H1 (cell line): Measurements from ENCODE around the gene LYSET. TPM values are rescaled to one million over a fixed set of nuclear protein-coding genes. Genes with fewer than 3 reads are reported as not detected.

Source experiments
- CBX5 ChIP-seq: fragments of 300-800, 300-1000 bp; sonication (generic); IDR thresholded peaks from 2 replicates; pipeline ENCODE4 v1.7.1; 2016; ENCODE audit warnings: antibody characterized with exemption, low read length, low read depth
- EGR1 ChIP-seq: IDR thresholded peaks from 2 replicates; pipeline ENCODE4 v1.6.1; 2011; ENCODE audit warnings: low read depth, low read length, borderline replicate concordance
- SP4 ChIP-seq: IDR thresholded peaks from 2 replicates; pipeline ENCODE4 v1.6.1; 2012; ENCODE audit warnings: low read length, inconsistent platforms
- polyA plus RNA-seq, 7 experiments: library from polyadenylated mRNA; depleted of rRNA in 3 of 7; stranded (reverse) in 5 of 7; unstranded in 2 of 7; fragments of >200 nt in 5 of 7; fragments of 200-250 nt in 2 of 7; gene quantifications; 1 replicate in 5 of 7; 2 replicates in 1 of 7; 4 replicates in 1 of 7; pipeline versions ENCODE4 v1.2.1 to v1.2.3, GENCODE V29; 2011 to 2013; ENCODE audit warnings: missing spikeins in 2 of 7, mixed read lengths in 2 of 7
- total RNA-seq: library from RNA; stranded (reverse); fragmentation: NEBNext Ultra II Directional; extraction: Animal tissue kit (Norgen Biotek cat#: 25700); gene quantifications from 2 replicates; pipeline ENCODE4 v1.2.1, GENCODE V29; 2021
- TF ChIP-seq, protein P1 (sequence below), 3 experiments: IDR thresholded peaks; 1 replicate in 2 of 3; 2 replicates in 1 of 3; pipeline versions ENCODE4 v1.5.1 to v1.6.1; 2011; ENCODE audit warnings: low read length in 3 of 3, mild to moderate bottlenecking in 3 of 3, inconsistent platforms in 2 of 3, low read depth in 1 of 3, moderate library complexity in 1 of 3; ENCODE audit not compliant: insufficient read depth in 1 of 3; ENCODE audit errors: control extremely low read depth in 1 of 3

LYSET gene
- total and polyA plus RNA-seq, 2 of the 8 experiments (the other 6 are each of a cell fraction or from before 2014, with no cell fraction given), result 26.2 to 26.9 TPM

DNA sequence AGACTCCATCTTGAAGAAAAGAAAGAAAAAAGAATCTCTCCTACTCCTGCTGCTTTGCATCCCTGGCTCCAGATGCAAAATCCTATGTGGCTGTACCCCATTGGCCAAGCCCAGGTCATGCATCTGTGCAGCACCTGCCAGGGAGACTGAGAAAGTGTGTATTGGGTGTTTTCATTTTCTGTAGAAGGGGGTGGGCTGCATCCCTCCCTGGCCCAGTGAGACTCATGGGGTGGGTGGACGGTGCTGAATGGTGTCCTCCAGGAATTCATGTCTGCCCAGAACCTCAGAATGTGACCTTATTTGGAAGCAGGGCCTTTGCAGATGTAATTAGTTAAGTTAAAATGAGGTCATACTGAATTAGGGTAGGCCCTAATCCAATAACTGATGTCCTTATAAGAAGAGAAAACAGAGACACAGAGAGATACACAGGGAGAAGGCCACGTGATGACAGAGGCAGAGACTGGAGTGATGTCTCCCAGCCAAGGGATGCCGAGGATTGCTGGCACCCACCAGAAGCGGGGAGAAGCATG is 23.6 kb upstream of the LYSET start (continued):
- TF ChIP-seq, protein P1, sequence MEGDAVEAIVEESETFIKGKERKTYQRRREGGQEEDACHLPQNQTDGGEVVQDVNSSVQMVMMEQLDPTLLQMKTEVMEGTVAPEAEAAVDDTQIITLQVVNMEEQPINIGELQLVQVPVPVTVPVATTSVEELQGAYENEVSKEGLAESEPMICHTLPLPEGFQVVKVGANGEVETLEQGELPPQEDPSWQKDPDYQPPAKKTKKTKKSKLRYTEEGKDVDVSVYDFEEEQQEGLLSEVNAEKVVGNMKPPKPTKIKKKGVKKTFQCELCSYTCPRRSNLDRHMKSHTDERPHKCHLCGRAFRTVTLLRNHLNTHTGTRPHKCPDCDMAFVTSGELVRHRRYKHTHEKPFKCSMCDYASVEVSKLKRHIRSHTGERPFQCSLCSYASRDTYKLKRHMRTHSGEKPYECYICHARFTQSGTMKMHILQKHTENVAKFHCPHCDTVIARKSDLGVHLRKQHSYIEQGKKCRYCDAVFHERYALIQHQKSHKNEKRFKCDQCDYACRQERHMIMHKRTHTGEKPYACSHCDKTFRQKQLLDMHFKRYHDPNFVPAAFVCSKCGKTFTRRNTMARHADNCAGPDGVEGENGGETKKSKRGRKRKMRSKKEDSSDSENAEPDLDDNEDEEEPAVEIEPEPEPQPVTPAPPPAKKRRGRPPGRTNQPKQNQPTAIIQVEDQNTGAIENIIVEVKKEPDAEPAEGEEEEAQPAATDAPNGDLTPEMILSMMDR (IDR thresholded peaks at IDR 0.05; ENCODE audit: control extremely low read depth in 1 of 3, insufficient read depth in 1 of 3, low read depth in 1 of 3, low read length in 3 of 3), result no peak
- no peak for TF ChIP-seq CBX5
- TF ChIP-seq SP4, result no peak
- no peak for TF ChIP-seq EGR1
